ENCODE measurements around the gene USP21.

DNA sequence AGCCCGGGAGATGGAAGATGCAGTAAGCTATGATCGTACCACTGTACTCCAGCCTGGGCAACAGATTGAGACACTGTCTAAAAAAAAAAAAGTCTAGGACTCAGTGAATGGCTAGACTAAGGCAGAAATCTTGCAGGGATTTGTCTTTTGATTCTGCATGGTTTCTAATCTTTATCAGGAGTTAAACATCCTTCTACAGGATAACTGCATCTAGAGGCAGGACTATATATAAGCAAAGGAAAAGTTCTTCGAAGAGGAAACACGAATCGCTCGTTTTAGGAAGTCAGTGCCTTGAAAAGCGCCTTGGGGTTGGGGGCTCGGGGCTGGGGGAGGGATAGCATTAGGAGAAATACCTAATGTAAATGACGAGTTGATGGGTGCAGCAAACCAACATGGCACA is 6.1 kb upstream of the USP21 start:
- TF ChIP-seq JUND (IDR thresholded peaks at IDR 0.05) (no peak), EP300 (IDR thresholded peaks at IDR 0.05; ENCODE audit: borderline replicate concordance in 1 of 2, low read depth in 1 of 2, low read length in 1 of 2) (no peak), RCOR1 (IDR thresholded peaks at IDR 0.05; ENCODE audit: low read length) (no peak), CTCF (IDR thresholded peaks at IDR 0.05) (no peak), POLR2AphosphoS5 (IDR thresholded peaks at IDR 0.05; ENCODE audit: low read depth, low read length) (no peak), FOXM1 (IDR thresholded peaks at IDR 0.05; ENCODE audit: low read depth) (no peak), YY1 (IDR thresholded peaks at IDR 0.05; ENCODE audit: low read depth) (no peak), USF2 (IDR thresholded peaks at IDR 0.05; ENCODE audit: borderline replicate concordance, low read depth, low read length) (no peak), FOXJ3 (CRISPR knock-in tag; IDR thresholded peaks at IDR 0.05) (no peak), ZBTB33 (IDR thresholded peaks at IDR 0.05; ENCODE audit: borderline replicate concordance, low read depth) (no peak)
- TF ChIP-seq, protein P1, sequence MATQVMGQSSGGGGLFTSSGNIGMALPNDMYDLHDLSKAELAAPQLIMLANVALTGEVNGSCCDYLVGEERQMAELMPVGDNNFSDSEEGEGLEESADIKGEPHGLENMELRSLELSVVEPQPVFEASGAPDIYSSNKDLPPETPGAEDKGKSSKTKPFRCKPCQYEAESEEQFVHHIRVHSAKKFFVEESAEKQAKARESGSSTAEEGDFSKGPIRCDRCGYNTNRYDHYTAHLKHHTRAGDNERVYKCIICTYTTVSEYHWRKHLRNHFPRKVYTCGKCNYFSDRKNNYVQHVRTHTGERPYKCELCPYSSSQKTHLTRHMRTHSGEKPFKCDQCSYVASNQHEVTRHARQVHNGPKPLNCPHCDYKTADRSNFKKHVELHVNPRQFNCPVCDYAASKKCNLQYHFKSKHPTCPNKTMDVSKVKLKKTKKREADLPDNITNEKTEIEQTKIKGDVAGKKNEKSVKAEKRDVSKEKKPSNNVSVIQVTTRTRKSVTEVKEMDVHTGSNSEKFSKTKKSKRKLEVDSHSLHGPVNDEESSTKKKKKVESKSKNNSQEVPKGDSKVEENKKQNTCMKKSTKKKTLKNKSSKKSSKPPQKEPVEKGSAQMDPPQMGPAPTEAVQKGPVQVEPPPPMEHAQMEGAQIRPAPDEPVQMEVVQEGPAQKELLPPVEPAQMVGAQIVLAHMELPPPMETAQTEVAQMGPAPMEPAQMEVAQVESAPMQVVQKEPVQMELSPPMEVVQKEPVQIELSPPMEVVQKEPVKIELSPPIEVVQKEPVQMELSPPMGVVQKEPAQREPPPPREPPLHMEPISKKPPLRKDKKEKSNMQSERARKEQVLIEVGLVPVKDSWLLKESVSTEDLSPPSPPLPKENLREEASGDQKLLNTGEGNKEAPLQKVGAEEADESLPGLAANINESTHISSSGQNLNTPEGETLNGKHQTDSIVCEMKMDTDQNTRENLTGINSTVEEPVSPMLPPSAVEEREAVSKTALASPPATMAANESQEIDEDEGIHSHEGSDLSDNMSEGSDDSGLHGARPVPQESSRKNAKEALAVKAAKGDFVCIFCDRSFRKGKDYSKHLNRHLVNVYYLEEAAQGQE (IDR thresholded peaks at IDR 0.05; ENCODE audit: low read depth, low read length) = no peak
- TF ChIP-seq, protein P2, sequence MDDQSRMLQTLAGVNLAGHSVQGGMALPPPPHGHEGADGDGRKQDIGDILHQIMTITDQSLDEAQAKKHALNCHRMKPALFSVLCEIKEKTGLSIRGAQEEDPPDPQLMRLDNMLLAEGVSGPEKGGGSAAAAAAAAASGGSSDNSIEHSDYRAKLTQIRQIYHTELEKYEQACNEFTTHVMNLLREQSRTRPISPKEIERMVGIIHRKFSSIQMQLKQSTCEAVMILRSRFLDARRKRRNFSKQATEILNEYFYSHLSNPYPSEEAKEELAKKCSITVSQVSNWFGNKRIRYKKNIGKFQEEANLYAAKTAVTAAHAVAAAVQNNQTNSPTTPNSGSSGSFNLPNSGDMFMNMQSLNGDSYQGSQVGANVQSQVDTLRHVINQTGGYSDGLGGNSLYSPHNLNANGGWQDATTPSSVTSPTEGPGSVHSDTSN (IDR thresholded peaks at IDR 0.05) = no peak

Measured in SK-N-SH (cell line).